K562 (cell line): Measurements from ENCODE around the gene CFAP97D2. TPM values are rescaled to one million over a fixed set of nuclear protein-coding genes. Genes with fewer than 3 reads are reported as not detected.
A peak's percentile ranks its signal among the peaks of the same experiment; 100 is the strongest.

Source experiments
- BHLHE40 ChIP-seq: IDR thresholded peaks from 2 replicates; pipeline ENCODE4 v1.6.1; 2011; ENCODE audit warnings: low read length, improper control_type of control experiment
- CC2D1A ChIP-seq: fragments of 450-650 bp; IDR thresholded peaks from 2 replicates; pipeline ENCODE4 v1.6.1; 2017; ENCODE audit warnings: mild to moderate bottlenecking
- CREM ChIP-seq: IDR thresholded peaks from 2 replicates; pipeline ENCODE4 v1.6.1; 2014; ENCODE audit warnings: antibody characterized with exemption, low read depth
- E2F3 ChIP-seq: fragments of 250-450 bp; sonication (Bioruptor Pico); IDR thresholded peaks from 2 replicates; pipeline ENCODE4 v1.4.0; 2020; ENCODE audit warnings: mild to moderate bottlenecking
- GTF2E2 ChIP-seq: fragments of 200-800 bp; sonication (Bioruptor generic); IDR thresholded peaks from 2 replicates; pipeline ENCODE4 v1.6.1; 2016; ENCODE audit warnings: missing genetic modification characterization, missing compliant biosample characterization
- MXI1 ChIP-seq: IDR thresholded peaks from 2 replicates; pipeline ENCODE4 v1.6.1; 2011; ENCODE audit warnings: low read depth, mild to moderate bottlenecking, improper control_type of control experiment, low read length
- MYBL2 ChIP-seq, 2 experiments: fragments of 450-650 bp in 1 of 2; sonication (generic) in 1 of 2; formaldehyde crosslinking in 1 of 2; IDR thresholded peaks; 2 replicates each; pipeline versions ENCODE4 v1.6.1 to v1.8.1; 2017 to 2022; ENCODE audit warnings: borderline replicate concordance in 1 of 2, inconsistent platforms in 1 of 2, low read depth in 1 of 2, mild to moderate bottlenecking in 1 of 2, missing genetic modification reagents in 1 of 2, moderate library complexity in 1 of 2
- NEUROD1 ChIP-seq: fragments of 150-350 bp; IDR thresholded peaks from 2 replicates; pipeline ENCODE4 v1.6.1; 2014; ENCODE audit warnings: borderline replicate concordance, low read length, low read depth; ENCODE audit not compliant: partially characterized antibody
- NR2C2 ChIP-seq, 2 experiments: fragments of 200-800 bp in 1 of 2; sonication (Bioruptor generic) in 1 of 2; sonication (generic) in 1 of 2; formaldehyde crosslinking in 1 of 2; IDR thresholded peaks; 2 replicates each; pipeline versions ENCODE4 v1.6.1 to v1.8.0; 2016 to 2022; ENCODE audit warnings: mild to moderate bottlenecking in 1 of 2, missing compliant biosample characterization in 1 of 2, missing genetic modification characterization in 1 of 2, missing genetic modification reagents in 1 of 2
- RFX1 ChIP-seq: fragments of 450-650 bp; IDR thresholded peaks from 2 replicates; pipeline ENCODE4 v1.6.1; 2016; ENCODE audit warnings: mild to moderate bottlenecking, moderate library complexity
- ZNF232 ChIP-seq: sonication (generic); formaldehyde crosslinking; IDR thresholded peaks from 2 replicates; pipeline ENCODE4 v1.8.0; 2022; ENCODE audit warnings: mild to moderate bottlenecking, missing genetic modification reagents
- ZNF253 ChIP-seq: fragments of 250-450 bp; sonication (Bioruptor Pico); conservative IDR thresholded peaks from 2 replicates; pipeline ENCODE4 v1.6.1; 2021; ENCODE audit warnings: mild to moderate bottlenecking
- ZNF696 ChIP-seq: fragments of 250-450 bp; sonication (Bioruptor Pico); conservative IDR thresholded peaks from 2 replicates; pipeline ENCODE4 v1.4.0; 2020; ENCODE audit warnings: mild to moderate bottlenecking, moderate library complexity
- ZNF76 ChIP-seq: fragments of 250-450 bp; sonication (Bioruptor Pico); IDR thresholded peaks from 2 replicates; pipeline ENCODE4 v1.4.0; 2020; ENCODE audit warnings: mild to moderate bottlenecking, moderate library complexity, borderline replicate concordance
- polyA plus RNA-seq, 8 experiments: library from polyadenylated mRNA; depleted of rRNA in 4 of 8; stranded (reverse) in 5 of 8; unstranded in 3 of 8; fragments of >200 nt; fragmentation: Nextera tagmentation in 2 of 8; fragmentation: Illumina TruSeq in 1 of 8; extraction: Ambion mirVana in 2 of 8; extraction: Trizol in 1 of 8; gene quantifications; 2 replicates each; pipeline versions ENCODE4 v1.2.1 to v1.2.3, GENCODE V29; 2011 to 2014; ENCODE audit warnings: inconsistent platforms in 1 of 8, missing spikeins in 1 of 8
- total RNA-seq, 7 experiments: library from RNA; depleted of rRNA in 6 of 7; stranded (reverse); fragments of >200 nt in 6 of 7; fragmentation: Illumina TruSeq in 2 of 7; extraction: Trizol in 2 of 7; gene quantifications; 2 replicates each; pipeline versions ENCODE4 v1.2.1 to v1.2.3, GENCODE V29; 2011 to 2021; ENCODE audit warnings: low replicate concordance in 1 of 7
- TF ChIP-seq, protein P1 (sequence below): fragments of 250-450 bp; sonication (Bioruptor Pico); IDR thresholded peaks from 2 replicates; pipeline ENCODE4 v1.9.0; 2021; ENCODE audit warnings: mild to moderate bottlenecking, inconsistent platforms
- TF ChIP-seq, protein P2 (sequence below): fragments of 250-450 bp; sonication (Bioruptor Pico); IDR thresholded peaks from 2 replicates; pipeline ENCODE4 v1.5.1; 2021; ENCODE audit warnings: mild to moderate bottlenecking
- TF ChIP-seq, protein P3 (sequence below), 3 experiments: IDR thresholded peaks in 2 of 3; conservative IDR thresholded peaks in 1 of 3; 2 replicates each; pipeline ENCODE4 v1.5.1; 2011 to 2012; ENCODE audit warnings: low read length in 3 of 3, mild to moderate bottlenecking in 3 of 3, control low read depth in 2 of 3, improper control_type of control experiment in 1 of 3, inconsistent platforms in 1 of 3, low read depth in 1 of 3, mixed read lengths in 1 of 3, moderate library complexity in 1 of 3; ENCODE audit not compliant: insufficient read depth in 2 of 3
- TF ChIP-seq, protein P4 (sequence below): IDR thresholded peaks from 2 replicates; pipeline ENCODE4 v1.6.1; 2011; ENCODE audit warnings: borderline replicate concordance, low read depth, mild to moderate bottlenecking, moderate library complexity, low read length; ENCODE audit not compliant: insufficient read depth, poor library complexity, severe bottlenecking

Gene CFAP97D2
- total and polyA plus RNA-seq, 9 of the 15 experiments (the other 6 are each of a cell fraction or from before 2014, with no cell fraction given) = not detected

DNA sequence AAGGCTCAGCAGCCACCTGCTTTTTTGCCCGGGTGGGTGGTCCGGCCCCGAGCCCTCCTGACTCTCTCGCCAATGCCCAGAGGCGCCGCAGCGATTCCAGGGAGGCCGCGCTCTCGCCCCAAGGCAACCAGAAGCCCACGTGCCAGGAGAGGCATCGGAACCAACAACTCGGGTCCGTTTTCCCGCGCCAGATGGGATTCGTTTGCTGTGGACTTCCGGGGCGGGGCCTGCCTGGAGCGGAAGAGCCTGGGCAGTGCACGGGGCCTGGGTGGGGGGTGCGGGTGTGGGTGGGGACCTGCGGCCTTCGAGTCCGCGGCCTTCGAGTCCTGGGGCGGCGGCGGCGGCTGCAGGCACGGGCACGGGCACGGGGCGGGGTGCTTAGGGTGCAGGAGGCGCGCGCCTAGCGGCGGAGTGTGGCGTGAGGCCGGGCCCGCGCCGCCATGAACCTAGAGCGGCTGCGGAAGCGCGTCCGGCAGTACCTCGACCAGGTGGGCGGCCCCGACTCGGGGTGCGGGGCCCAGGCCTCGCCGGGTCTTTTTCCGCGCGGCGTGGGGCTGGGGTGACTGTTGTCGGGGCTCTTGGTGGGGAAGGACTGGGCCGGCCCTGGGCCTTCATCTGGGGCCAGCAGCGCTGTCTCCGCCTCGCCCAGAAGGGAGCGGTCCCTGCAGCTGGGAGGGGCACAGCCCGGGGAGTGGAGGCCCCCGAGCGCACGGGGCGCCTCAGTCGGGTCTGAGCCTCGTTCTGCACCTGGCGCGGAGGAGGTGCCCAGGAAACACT, 55.8 kb downstream of the CFAP97D2 start, which contains the start of gene CDC16 (continued):
- TF ChIP-seq BHLHE40 (peak; percentile 78), CREM (peak; percentile 57), RFX1 (no peak), ZNF76 (no peak; the same call in 1 of the 2 replicates), NEUROD1 (peak; percentile 27), CC2D1A (peak; percentile 42; the same call in 1 of the 2 replicates), MYBL2 (IDR thresholded peaks at IDR 0.05; ENCODE audit: low read depth) (peak; percentile 54; the same call in 1 of the 2 replicates), MYBL2 (CRISPR knock-in tag; IDR thresholded peaks at IDR 0.05; ENCODE audit: borderline replicate concordance) (no peak), ZNF253 (CRISPR knock-in tag) (no peak), MXI1 (no peak), E2F3 (CRISPR knock-in tag) (peak; percentile 73), GTF2E2 (tag) (peak; percentile 81), ZNF696 (CRISPR knock-in tag) (no peak), NR2C2 (CRISPR knock-in tag; IDR thresholded peaks at IDR 0.05) (peak; percentile 66; the same call in 1 of the 2 replicates), NR2C2 (tag; IDR thresholded peaks at IDR 0.05) (peak; percentile 49), ZNF232 (CRISPR knock-in tag) (peak; percentile 46; the same call in 1 of the 2 replicates)
- TF ChIP-seq, protein P1, sequence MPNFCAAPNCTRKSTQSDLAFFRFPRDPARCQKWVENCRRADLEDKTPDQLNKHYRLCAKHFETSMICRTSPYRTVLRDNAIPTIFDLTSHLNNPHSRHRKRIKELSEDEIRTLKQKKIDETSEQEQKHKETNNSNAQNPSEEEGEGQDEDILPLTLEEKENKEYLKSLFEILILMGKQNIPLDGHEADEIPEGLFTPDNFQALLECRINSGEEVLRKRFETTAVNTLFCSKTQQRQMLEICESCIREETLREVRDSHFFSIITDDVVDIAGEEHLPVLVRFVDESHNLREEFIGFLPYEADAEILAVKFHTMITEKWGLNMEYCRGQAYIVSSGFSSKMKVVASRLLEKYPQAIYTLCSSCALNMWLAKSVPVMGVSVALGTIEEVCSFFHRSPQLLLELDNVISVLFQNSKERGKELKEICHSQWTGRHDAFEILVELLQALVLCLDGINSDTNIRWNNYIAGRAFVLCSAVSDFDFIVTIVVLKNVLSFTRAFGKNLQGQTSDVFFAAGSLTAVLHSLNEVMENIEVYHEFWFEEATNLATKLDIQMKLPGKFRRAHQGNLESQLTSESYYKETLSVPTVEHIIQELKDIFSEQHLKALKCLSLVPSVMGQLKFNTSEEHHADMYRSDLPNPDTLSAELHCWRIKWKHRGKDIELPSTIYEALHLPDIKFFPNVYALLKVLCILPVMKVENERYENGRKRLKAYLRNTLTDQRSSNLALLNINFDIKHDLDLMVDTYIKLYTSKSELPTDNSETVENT (CRISPR knock-in tag) = 0 out of 2 replicates have a peak, but pooled peaks have one; percentile 29
- TF ChIP-seq, protein P2, sequence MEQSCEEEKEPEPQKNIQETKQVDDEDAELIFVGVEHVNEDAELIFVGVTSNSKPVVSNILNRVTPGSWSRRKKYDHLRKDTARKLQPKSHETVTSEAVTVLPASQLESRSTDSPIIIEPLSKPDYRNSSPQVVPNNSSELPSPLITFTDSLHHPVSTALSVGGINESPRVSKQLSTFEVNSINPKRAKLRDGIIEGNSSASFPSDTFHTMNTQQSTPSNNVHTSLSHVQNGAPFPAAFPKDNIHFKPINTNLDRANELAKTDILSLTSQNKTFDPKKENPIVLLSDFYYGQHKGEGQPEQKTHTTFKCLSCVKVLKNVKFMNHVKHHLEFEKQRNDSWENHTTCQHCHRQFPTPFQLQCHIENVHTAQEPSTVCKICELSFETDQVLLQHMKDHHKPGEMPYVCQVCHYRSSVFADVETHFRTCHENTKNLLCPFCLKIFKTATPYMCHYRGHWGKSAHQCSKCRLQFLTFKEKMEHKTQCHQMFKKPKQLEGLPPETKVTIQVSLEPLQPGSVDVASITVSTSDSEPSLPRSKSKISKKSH (CRISPR knock-in tag) = no peak
- TF ChIP-seq, protein P3, sequence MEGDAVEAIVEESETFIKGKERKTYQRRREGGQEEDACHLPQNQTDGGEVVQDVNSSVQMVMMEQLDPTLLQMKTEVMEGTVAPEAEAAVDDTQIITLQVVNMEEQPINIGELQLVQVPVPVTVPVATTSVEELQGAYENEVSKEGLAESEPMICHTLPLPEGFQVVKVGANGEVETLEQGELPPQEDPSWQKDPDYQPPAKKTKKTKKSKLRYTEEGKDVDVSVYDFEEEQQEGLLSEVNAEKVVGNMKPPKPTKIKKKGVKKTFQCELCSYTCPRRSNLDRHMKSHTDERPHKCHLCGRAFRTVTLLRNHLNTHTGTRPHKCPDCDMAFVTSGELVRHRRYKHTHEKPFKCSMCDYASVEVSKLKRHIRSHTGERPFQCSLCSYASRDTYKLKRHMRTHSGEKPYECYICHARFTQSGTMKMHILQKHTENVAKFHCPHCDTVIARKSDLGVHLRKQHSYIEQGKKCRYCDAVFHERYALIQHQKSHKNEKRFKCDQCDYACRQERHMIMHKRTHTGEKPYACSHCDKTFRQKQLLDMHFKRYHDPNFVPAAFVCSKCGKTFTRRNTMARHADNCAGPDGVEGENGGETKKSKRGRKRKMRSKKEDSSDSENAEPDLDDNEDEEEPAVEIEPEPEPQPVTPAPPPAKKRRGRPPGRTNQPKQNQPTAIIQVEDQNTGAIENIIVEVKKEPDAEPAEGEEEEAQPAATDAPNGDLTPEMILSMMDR (IDR thresholded peaks at IDR 0.05 in 2 of 3, conservative IDR thresholded peaks at IDR 0.05 in 1 of 3; ENCODE audit: insufficient read depth in 2 of 3, low read depth in 1 of 3, low read length in 3 of 3) = no peak
- TF ChIP-seq, protein P4, sequence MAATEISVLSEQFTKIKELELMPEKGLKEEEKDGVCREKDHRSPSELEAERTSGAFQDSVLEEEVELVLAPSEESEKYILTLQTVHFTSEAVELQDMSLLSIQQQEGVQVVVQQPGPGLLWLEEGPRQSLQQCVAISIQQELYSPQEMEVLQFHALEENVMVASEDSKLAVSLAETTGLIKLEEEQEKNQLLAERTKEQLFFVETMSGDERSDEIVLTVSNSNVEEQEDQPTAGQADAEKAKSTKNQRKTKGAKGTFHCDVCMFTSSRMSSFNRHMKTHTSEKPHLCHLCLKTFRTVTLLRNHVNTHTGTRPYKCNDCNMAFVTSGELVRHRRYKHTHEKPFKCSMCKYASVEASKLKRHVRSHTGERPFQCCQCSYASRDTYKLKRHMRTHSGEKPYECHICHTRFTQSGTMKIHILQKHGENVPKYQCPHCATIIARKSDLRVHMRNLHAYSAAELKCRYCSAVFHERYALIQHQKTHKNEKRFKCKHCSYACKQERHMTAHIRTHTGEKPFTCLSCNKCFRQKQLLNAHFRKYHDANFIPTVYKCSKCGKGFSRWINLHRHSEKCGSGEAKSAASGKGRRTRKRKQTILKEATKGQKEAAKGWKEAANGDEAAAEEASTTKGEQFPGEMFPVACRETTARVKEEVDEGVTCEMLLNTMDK = peak; percentile 41
